GM18519 (cell line): ENCODE measurements around the gene VIT.
"Not testable (repeated sequence)": the region's sequence is repeated elsewhere in the genome, so short reads cannot be mapped to it uniquely, and the experiment has no call there.

Experiments
- ATAC-seq: cut with Tn5 transposase; IDR thresholded peaks from one replicate; pipeline ENCODE4 v1.9.1; 2021; ENCODE audit warnings: mild to moderate bottlenecking, moderate library complexity; ENCODE audit not compliant: unreplicated experiment, low FRiP score

VIT gene

DNA sequence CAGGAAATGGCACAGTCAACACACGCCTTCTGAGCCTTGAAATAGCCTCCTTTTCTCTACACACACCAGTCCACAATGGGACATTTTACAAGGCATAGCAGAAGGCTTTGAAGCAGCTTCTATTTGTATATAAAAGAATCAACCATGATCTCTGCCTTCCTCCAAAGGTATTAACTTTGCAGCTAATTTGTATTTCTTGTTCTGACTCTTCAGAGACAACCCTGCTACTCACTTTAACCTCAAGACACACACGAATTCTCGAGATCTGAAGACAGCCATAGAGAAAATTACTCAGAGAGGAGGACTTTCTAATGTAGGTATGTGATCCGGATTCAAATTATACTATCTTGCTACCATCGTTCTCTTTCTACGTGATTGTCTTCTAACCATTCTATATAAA lies 104.6 kb downstream of the VIT start:
- no peak for ATAC-seq

- ATAC-seq: no peak
Observed at GRCh38 chr2:36802952-36803351, 106.4 kb downstream of the VIT start.

GRCh38 chr2:36805635-36806224 lies 109.2 kb downstream of the VIT start:
- ATAC-seq: no peak

- no peak for ATAC-seq
Observed at GRCh38 chr2:36807223-36807886, 110.8 kb downstream of the VIT start.

- no peak for ATAC-seq
Observed at GRCh38 chr2:36808386-36809068, 112.0 kb downstream of the VIT start.

- ATAC-seq: no peak
Observed at GRCh38 chr2:36809069-36809445, 112.5 kb downstream of the VIT start.

DNA sequence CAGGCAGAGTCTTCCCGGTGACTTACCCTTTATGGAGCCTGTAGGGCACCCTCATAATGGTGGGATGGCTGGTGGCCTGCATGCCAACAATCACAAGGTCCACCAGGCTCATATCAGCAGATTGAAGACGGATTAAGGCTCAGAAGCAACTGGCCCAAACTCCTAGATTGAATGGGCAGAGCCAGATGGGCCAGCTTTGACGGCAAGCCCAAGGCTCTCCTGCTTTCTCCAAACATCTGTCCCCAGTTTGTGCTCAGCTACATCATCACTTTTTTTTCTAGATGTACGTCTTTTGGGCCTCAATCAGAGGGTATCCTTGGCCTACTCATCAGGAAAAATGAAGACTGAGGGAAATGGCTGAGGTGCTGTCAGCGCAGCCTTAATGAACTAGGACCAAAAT lies 114.6 kb downstream of the VIT start:
- no peak for ATAC-seq

GRCh38 chr2:36812196-36812595 lies 115.7 kb downstream of the VIT start:
- no peak for ATAC-seq

DNA sequence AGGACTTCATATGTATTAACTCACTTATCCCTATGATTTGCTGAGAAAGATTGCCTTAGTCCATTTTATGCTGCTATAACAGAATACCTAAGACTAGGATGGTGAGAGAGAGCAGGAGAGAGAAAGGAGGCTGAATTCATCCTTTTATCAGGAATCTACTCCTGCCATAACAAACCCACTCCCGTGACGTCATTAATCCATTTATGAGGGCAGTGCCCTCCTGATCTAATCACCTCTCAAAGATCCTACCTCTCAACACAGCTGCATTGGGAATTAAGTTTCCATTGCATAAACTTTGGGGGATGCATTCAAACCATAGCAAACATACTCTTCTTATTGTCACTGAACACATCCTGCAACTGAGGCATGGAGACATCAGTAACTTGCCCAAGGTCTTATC lies 122.0 kb downstream of the VIT start:
- ATAC-seq: no peak

- ATAC-seq: no peak
Observed at GRCh38 chr2:36819095-36819711, 122.7 kb downstream of the VIT start.

DNA sequence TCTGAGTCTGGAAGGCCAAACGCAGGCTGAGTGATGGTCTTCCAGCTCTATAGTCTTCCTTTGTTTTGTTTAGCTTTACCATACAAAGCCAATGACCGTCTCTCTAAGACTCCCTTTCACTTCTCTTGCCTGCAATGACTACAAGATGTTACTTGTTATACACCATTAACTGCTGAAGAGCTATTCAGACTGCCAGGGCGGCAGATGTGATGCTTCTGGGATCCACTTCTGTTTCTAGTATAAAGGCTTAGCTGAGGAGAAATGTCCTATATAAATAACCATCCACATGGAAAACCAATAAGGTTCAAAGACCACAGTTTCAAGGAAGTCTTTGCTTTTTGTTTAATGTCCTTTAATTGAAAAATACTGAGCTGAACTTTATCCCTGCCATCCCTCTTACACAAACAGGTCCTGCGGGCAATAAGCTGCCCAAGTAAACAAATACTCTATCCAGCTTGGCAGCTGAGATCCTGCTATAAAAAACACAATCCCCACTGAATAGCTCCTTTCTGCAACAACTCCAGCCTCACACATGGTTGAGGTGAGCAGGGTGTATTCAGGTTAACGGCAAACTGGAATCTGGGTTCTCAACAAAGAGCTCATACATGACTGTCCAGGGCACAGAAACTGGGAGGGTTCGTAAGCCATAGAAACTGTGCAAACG lies 124.6 kb downstream of the VIT start:
- ATAC-seq: no peak

- ATAC-seq: no peak
Observed at GRCh38 chr2:36823862-36824261, 127.4 kb downstream of the VIT start.

- ATAC-seq: no peak
Observed at GRCh38 chr2:36824273-36824672, 127.8 kb downstream of the VIT start.

DNA sequence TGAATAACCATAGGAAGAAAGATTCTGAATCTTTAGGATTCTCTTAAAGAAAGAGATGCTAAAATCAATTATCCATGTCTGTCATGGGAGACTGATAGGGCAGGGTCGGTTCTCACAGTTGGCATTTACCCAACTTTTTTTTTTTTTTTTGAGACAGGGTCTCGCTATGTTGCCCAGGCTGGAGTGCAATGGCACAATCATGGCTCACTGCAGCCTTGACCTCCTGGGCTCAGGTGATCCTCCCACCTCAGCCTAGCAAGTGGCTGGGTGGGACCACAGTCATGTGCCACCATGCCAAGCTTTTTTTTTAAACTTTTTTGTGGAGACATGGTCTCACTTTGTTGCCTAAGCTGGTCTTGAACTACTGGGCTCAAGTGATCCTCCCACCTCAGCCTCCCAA lies 128.2 kb downstream of the VIT start:
- ATAC-seq: not testable (repeated sequence)

DNA sequence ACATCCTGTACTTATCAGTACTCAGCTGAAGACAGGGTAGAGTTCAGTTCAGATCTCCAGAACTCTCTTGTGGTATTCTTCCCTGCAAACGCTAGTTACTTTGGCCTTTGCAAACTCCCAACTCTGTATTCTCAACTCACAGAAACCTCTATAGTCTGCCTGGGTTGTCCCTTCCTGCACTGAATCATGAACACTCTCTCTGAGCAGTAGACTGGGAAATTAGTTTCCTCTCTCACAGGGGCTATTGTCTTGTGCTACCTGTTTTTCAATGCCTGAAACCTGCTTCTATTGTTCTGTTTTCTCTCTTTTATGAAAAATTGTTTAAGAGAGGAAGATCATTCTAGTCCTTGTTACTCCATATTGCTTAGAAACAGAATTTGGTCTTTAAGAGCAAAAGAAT lies 134.7 kb downstream of the VIT start:
- ATAC-seq: no peak

- ATAC-seq: no peak
Observed at GRCh38 chr2:36834203-36834602, 137.7 kb downstream of the VIT start.

DNA sequence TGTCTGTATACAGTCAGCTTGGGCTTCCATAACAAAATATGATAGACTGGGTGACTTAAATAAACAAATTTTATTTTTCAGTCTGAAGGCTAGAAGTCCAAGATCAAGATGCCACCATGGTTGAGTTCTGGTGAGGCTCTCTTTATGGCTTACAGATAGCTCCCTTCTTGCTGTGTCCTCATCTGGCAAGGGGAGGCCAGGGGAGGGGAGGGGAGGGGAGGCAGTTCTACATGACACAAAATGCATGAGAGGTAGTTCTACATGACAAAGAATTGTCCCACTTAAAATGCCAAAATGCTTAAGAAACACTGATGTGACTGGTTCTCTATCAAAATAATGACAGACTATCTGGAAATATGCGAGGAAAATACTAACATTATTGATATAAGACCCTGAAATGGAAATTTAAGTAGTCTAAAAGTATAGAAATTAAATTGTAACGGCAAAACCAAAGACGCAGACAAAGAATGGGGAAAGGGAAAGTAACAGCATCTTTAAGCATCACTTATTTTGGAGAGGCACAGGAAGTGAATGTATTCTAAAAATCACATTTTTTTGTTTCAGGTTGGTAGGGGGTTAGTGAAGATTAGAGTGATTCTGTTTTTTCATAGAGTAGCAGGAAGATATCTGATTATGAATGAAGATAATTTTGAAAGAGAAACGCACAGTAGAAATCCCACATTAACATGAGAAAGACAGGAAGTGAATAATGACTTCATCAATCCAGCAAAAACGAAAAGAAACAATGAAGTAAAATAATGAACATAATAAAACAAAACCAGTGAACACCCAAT lies 138.4 kb downstream of the VIT start:
- no peak for ATAC-seq

DNA sequence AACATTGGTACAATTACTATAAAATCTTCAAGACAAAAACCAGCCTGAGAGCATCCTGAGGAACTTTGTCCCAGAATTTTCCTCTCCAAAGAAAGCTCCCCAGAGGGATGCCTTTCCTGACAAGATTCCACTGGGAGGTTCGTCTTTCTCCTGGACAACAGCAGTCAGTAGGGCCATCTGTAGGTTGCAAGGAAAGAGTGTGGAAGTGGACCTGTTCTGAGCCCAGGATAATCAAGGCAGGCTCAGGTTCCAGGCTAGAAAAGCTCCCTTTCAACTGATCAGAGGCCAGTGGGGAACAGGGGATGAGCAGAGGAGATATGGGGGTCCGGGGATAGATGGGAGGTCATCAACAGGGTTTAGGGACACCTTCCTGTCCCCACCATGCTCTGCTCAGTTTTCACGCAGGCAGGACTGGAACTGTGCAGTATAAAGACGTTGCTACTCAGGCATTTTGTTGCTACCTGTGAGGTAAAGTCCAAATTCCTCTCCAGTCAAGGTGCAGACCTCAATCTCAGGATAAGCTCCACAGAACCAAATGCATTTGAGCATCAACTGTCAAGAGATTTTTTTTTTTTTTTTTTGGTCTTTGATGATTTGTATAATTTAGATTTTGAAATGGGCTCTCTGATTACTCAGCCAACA lies 143.6 kb downstream of the VIT start:
- ATAC-seq: no peak

DNA sequence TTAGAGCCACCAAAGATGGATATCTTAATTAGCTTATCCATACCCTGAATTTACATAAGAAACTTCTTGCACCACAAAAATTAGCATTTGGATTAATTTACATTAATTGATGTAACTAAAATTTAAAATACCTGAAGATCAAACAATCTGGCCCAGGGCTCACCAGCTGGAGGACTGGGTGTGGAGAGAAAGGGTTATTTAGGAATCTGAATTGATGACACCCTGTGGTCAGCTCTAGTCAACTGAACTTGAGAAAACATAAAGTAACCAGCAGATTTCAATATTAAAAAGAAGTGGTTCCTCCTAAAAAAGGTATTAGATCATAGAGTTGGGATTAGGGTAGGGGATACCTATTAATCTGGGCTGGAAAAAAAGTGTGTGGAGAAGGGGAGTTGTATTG lies 147.3 kb downstream of the VIT start:
- ATAC-seq: no peak

DNA sequence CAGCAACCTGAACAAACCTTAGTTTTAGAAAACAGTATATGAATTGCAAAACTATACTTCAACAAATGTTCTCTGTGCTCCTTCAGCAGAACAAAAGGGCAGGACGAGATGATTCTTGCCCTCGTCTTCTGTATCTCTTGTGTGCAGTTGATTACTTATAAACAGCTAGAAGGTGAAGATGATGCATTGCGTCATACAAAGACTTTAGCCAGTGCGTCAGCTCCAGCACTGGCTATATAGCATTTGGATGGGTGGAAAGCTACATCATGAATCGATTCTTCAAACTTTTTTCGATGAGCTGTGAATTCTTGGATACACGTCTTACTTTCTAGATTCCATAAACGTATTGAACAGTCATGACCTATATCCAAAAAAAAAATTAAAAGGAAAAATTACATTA lies 152.8 kb downstream of the VIT start:
- ATAC-seq: no peak
